K562 (cell line): Measurements from ENCODE around the gene ARR3. TPM values are rescaled to one million over a fixed set of nuclear protein-coding genes. Genes with fewer than 3 reads are reported as not detected.

Source experiments
- ATAC-seq: fragments of 200-7000 bp; cut with Tn5 transposase; 3 replicates; pipeline ENCODE4 v1.9.1; 2020; ENCODE audit warnings: moderate library complexity
- BruUV-seq: library from RNA; stranded (reverse); fragments of 400-500 nt; replicated peaks from 2 replicates; lab custom pipeline; 2021; lab: Mats Ljungman, UMichigan
- CTCF ChIA-PET: fragments of 300-600 bp; formaldehyde crosslinking; extraction: SDS; loops from one replicate; lab custom pipeline; 2021; ENCODE audit warnings: low intra/inter-chr PET ratio; lab: Yijun Ruan, JAX
- POLR2A ChIA-PET: fragments of 300-600, 350-650 bp; sonication (Branson Sonifier 250); formaldehyde crosslinking; extraction: SDS; loops from one replicate; lab custom pipeline; 2021; ENCODE audit warnings: antibody characterized with exemption, inconsistent platforms; lab: Yijun Ruan, JAX
- DNase-seq, 4 experiments: peaks; one replicate each; pipeline versions ENCODE4 v3.0.0 to v3.0.0-alpha.2; 2011 to 2018; ENCODE audit warnings: low spot score in 3 of 4, mixed read lengths in 3 of 4; ENCODE audit errors: extremely low read depth in 1 of 4
- FAIRE-seq: peaks from 2 replicates; lab custom pipeline; 2011; peaks lifted over from hg19 to GRCh38; lab: Jason Lieb, UNC
- H2AFZ ChIP-seq: 2 replicates; pipeline ENCODE4 v1.6.0; 2011; ENCODE audit warnings: low read depth, low read length, control low read depth, inconsistent platforms
- H3K27ac ChIP-seq: fragments of 200-600 bp; 3 replicates; pipeline ENCODE4 v1.8.0; 2011; ENCODE audit warnings: low read depth, mild to moderate bottlenecking, control low read depth, inconsistent platforms, low read length, moderate library complexity, mixed read lengths; ENCODE audit errors: extremely low read depth
- H3K27me3 ChIP-seq, 2 experiments: fragments of 300-600 bp in 1 of 2; 2 replicates in 1 of 2; 3 replicates in 1 of 2; pipeline versions ENCODE4 v1.6.0 to v1.8.0; 2011; ENCODE audit warnings: inconsistent platforms in 2 of 2, low read length in 2 of 2, mild to moderate bottlenecking in 1 of 2, mixed read lengths in 1 of 2, moderate library complexity in 1 of 2; ENCODE audit not compliant: control insufficient read depth in 2 of 2, insufficient read depth in 2 of 2
- H3K36me3 ChIP-seq: fragments of 300-600 bp; 3 replicates; pipeline ENCODE4 v1.8.0; 2011; ENCODE audit warnings: mild to moderate bottlenecking, low read length, inconsistent platforms; ENCODE audit not compliant: control insufficient read depth, insufficient read depth
- H3K4me1 ChIP-seq, 2 experiments: fragments of 200-600 bp in 1 of 2; replicated peaks in 1 of 2; 2 replicates in 1 of 2; 3 replicates in 1 of 2; pipeline versions ENCODE4 v1.5.1 to v1.8.0; 2011; ENCODE audit warnings: inconsistent platforms in 2 of 2, low read length in 2 of 2, mild to moderate bottlenecking in 1 of 2, mixed read lengths in 1 of 2, moderate library complexity in 1 of 2; ENCODE audit not compliant: control insufficient read depth in 2 of 2, insufficient read depth in 2 of 2
- H3K4me2 ChIP-seq: 2 replicates; pipeline ENCODE4 v1.6.1; 2011; ENCODE audit warnings: low read length, control low read depth, inconsistent platforms, mixed read lengths; ENCODE audit not compliant: insufficient read depth
- H3K4me3 ChIP-seq: fragments of 200-600 bp; sonication (generic), shearing (Covaris generic); 2 replicates; pipeline ENCODE4 v1.5.1; 2016; ENCODE audit warnings: control low read depth, inconsistent platforms
- H3K79me2 ChIP-seq: fragments of 200-600 bp; 3 replicates; pipeline ENCODE4 v1.8.0; 2011; ENCODE audit warnings: low read length, inconsistent platforms; ENCODE audit not compliant: control insufficient read depth, insufficient read depth
- H3K9ac ChIP-seq, 2 experiments: 2 replicates each; pipeline versions ENCODE4 v1.6.0 to v1.6.1; 2011; ENCODE audit warnings: low read depth in 2 of 2, low read length in 2 of 2, control low read depth in 1 of 2, inconsistent platforms in 1 of 2, mild to moderate bottlenecking in 1 of 2, mixed read lengths in 1 of 2; ENCODE audit not compliant: insufficient read depth in 1 of 2
- H3K9me1 ChIP-seq: one replicate; pipeline ENCODE4 v1.6.0; 2011; ENCODE audit warnings: inconsistent platforms, mild to moderate bottlenecking, low read length, moderate library complexity; ENCODE audit not compliant: control insufficient read depth, insufficient read depth
- H3K9me3 ChIP-seq: replicated peaks from 2 replicates; pipeline ENCODE4 v1.5.1; 2011; ENCODE audit warnings: low read depth, low read length, inconsistent platforms; ENCODE audit not compliant: control insufficient read depth, insufficient read depth
- H4K20me1 ChIP-seq: replicated peaks from 2 replicates; pipeline ENCODE4 v1.6.1; 2011; ENCODE audit warnings: low read length, inconsistent platforms, mixed read lengths; ENCODE audit not compliant: control insufficient read depth, insufficient read depth
- CBX1 ChIP-seq: sonication (generic); IDR thresholded peaks from 2 replicates; pipeline ENCODE4 v1.6.1; 2016; ENCODE audit warnings: antibody characterized with exemption, low read depth, mild to moderate bottlenecking
- ELK1 ChIP-seq: sonication (generic); formaldehyde crosslinking; IDR thresholded peaks from 2 replicates; pipeline ENCODE4 v1.8.1; 2022; ENCODE audit warnings: missing genetic modification reagents
- EP400 ChIP-seq: fragments of 450-650 bp; IDR thresholded peaks from 2 replicates; pipeline ENCODE4 v1.6.1; 2017; ENCODE audit warnings: antibody characterized with exemption, mild to moderate bottlenecking, moderate library complexity
- HIVEP1 ChIP-seq: fragments of 250-450 bp; sonication (Bioruptor Pico); IDR thresholded peaks from 2 replicates; pipeline ENCODE4 v1.4.0; 2020; ENCODE audit warnings: mild to moderate bottlenecking
- IFI16 ChIP-seq: fragments of 250-450 bp; sonication (Bioruptor Pico); IDR thresholded peaks from 2 replicates; pipeline ENCODE4 v2.1.2; 2022; ENCODE audit warnings: mild to moderate bottlenecking, inconsistent platforms
- MAFG ChIP-seq: fragments of 450-650 bp; conservative IDR thresholded peaks from 2 replicates; pipeline ENCODE4 v1.6.1; 2016; ENCODE audit warnings: missing genetic modification characterization, missing compliant biosample characterization
- MTF1 ChIP-seq: fragments of 250-450 bp; sonication (Bioruptor Pico); IDR thresholded peaks from 2 replicates; pipeline ENCODE4 v1.9.0; 2021; ENCODE audit warnings: moderate library complexity, mild to moderate bottlenecking, inconsistent platforms, borderline replicate concordance
- NCOA1 ChIP-seq: fragments of 450-650 bp; IDR thresholded peaks from 2 replicates; pipeline ENCODE4 v1.6.1; 2016; ENCODE audit warnings: low read depth
- NELFE ChIP-seq: IDR thresholded peaks from 2 replicates; pipeline ENCODE4 v1.6.1; 2011; ENCODE audit warnings: mild to moderate bottlenecking; ENCODE audit not compliant: insufficient read depth, insufficient read length
- PHF20 ChIP-seq: fragments of 450-650 bp; IDR thresholded peaks from 2 replicates; pipeline ENCODE4 v1.6.1; 2018; ENCODE audit not compliant: partially characterized antibody
- PHF8 ChIP-seq: fragments of 200-600 bp; sonication (generic); IDR thresholded peaks from 2 replicates; pipeline ENCODE4 v1.6.1; 2012; ENCODE audit warnings: mixed run types, mild to moderate bottlenecking, inconsistent platforms, low read length, moderate library complexity, borderline replicate concordance
- RFX1 ChIP-seq: fragments of 450-650 bp; IDR thresholded peaks from 2 replicates; pipeline ENCODE4 v1.6.1; 2016; ENCODE audit warnings: mild to moderate bottlenecking, moderate library complexity
- ZNF830 ChIP-seq: fragments of 250-450 bp; sonication (Bioruptor Pico); IDR thresholded peaks from 2 replicates; pipeline ENCODE4 v1.5.0; 2021; ENCODE audit warnings: mild to moderate bottlenecking
- WGBS: fragments of 100-300 bp; shearing (Covaris generic); methylation state at CpG from one replicate; pipeline ENCODE4 v1.1.6; 2016; ENCODE audit warnings: low coverage, mixed read lengths; ENCODE audit not compliant: insufficient coverage; ENCODE audit errors: missing lambda C conversion rate; 5-methylcytosine and 5-hydroxymethylcytosine counted together
- in situ Hi-C: fragments of 300-500 bp; cut with MboI; formaldehyde crosslinking; loops from 4 replicates; pipeline ENCODE4 v1.15.0; 2018; ENCODE audit warnings: inconsistent platforms, mixed read lengths
- intact Hi-C: fragments of 100-400 bp; cut with micrococcal nuclease; formaldehyde crosslinking; loops from 2 replicates; pipeline ENCODE4 v1.14.2; 2022
- polyA plus RNA-seq, 8 experiments: library from polyadenylated mRNA; depleted of rRNA in 4 of 8; stranded (reverse) in 5 of 8; unstranded in 3 of 8; fragments of >200 nt; fragmentation: Nextera tagmentation in 2 of 8; fragmentation: Illumina TruSeq in 1 of 8; extraction: Ambion mirVana in 2 of 8; extraction: Trizol in 1 of 8; gene quantifications; 2 replicates each; pipeline versions ENCODE4 v1.2.1 to v1.2.3, GENCODE V29; 2011 to 2014; ENCODE audit warnings: inconsistent platforms in 1 of 8, missing spikeins in 1 of 8
- total RNA-seq, 7 experiments: library from RNA; depleted of rRNA in 6 of 7; stranded (reverse); fragments of >200 nt in 6 of 7; fragmentation: Illumina TruSeq in 2 of 7; extraction: Trizol in 2 of 7; gene quantifications; 2 replicates each; pipeline versions ENCODE4 v1.2.1 to v1.2.3, GENCODE V29; 2011 to 2021; ENCODE audit warnings: low replicate concordance in 1 of 7

Gene ARR3
- total and polyA plus RNA-seq, 9 of the 15 experiments (the other 6 are each of a cell fraction or from before 2014, with no cell fraction given), result not detected

- H3K4me3 ChIP-seq, result no peak overlapping the region
- H3K27me3 ChIP-seq, result no peaks in the 10 kb centered on the region
- no peak for TF ChIP-seq MAFG
- no peak for TF ChIP-seq PHF8
- TF ChIP-seq NCOA1, result no peak
- TF ChIP-seq HIVEP1 (CRISPR knock-in tag), result no peak
- TF ChIP-seq PHF20, result no peak
- TF ChIP-seq NELFE, result no peak
- no peak for TF ChIP-seq ELK1 (CRISPR knock-in tag)
- TF ChIP-seq RFX1, result no peak
- no peak for TF ChIP-seq EP400
- TF ChIP-seq CBX1, result no peak
- no peak for TF ChIP-seq ZNF830 (CRISPR knock-in tag)
- no peak for TF ChIP-seq IFI16 (CRISPR knock-in tag)
- TF ChIP-seq MTF1 (CRISPR knock-in tag), result no peak
- H3K27ac ChIP-seq, result no peak overlapping the region
- H3K79me2 ChIP-seq, result no peaks in the 10 kb centered on the region; the same call in 2 of the 3 replicates
- FAIRE-seq (no peak), DNase-seq (no peak), ATAC-seq (no peak)
- no peak overlapping the region for H2AFZ ChIP-seq
- H3K9me1 ChIP-seq, result no peaks in the 10 kb centered on the region
- in situ Hi-C loops (no loop called here), intact Hi-C loops (no loop called here)
- no TSS peak for BruUV-seq
- no peaks in the 10 kb centered on the region for H3K9me3 ChIP-seq
- POLR2A ChIA-PET, result interaction anchor here (1.1 kb wide), 1 partner anchor 11 kb away, joined by 3 read pairs; no protein-coding TSS in a partner anchor
- no peaks in the 10 kb centered on the region for H3K4me1 ChIP-seq
- 0 out of 2 replicates have a peak, but pooled peaks cover 4% of the 10 kb centered on the region for H4K20me1 ChIP-seq
- no peak overlapping the region for H3K9ac ChIP-seq
- CTCF ChIA-PET, result no interaction called here
- peaks cover 14% of the 10 kb centered on the region; the same call in 1 of the 3 replicates for H3K36me3 ChIP-seq
- 83% methylated on average over 1 of the region's 1 CpG for WGBS
- H3K4me2 ChIP-seq, result no peak overlapping the region
Measured at GRCh38 chrX:70313503-70313902, 45.4 kb downstream of the ARR3 start.
